Caco-2 (cell line): ENCODE results near the gene FILIP1. TPM values are rescaled to one million over a fixed set of nuclear protein-coding genes. Genes with fewer than 3 reads are reported as not detected.

Source experiments
- BruUV-seq: library from RNA; stranded (reverse); fragments of 400-500 nt; replicated peaks from 2 replicates; lab custom pipeline; 2021; lab: Mats Ljungman, UMichigan
- CTCF ChIA-PET: fragments of 300-600 bp; sonication (Branson Sonifier 250); formaldehyde crosslinking; loops from one replicate; lab custom pipeline; 2022; ENCODE audit warnings: antibody characterized with exemption; lab: Charles Lee
- POLR2A ChIA-PET: fragments of 300-600 bp; sonication (Branson Sonifier 250); formaldehyde crosslinking; loops from one replicate; lab custom pipeline; 2022; ENCODE audit warnings: antibody characterized with exemption; lab: Charles Lee
- DNase-seq, 2 experiments: peaks; one replicate each; pipeline versions ENCODE4 v3.0.0 to v3.0.0-alpha.2; 2020 to 2022
- H3K27me3 ChIP-seq: replicated peaks from 2 replicates; pipeline ENCODE4 v1.6.0; 2011; ENCODE audit warnings: low read length; ENCODE audit not compliant: control insufficient read depth, insufficient read depth
- H3K36me3 ChIP-seq: 2 replicates; pipeline ENCODE4 v1.5.1; 2011; ENCODE audit warnings: low read length; ENCODE audit not compliant: control insufficient read depth, insufficient read depth
- H3K4me1 ChIP-seq: fragments of 250-450 bp; sonication (Bioruptor Pico); 2 replicates; pipeline ENCODE4 v1.5.1; 2020; ENCODE audit warnings: mild to moderate bottlenecking
- H3K4me3 ChIP-seq: 2 replicates; pipeline ENCODE4 v1.5.1; 2011; ENCODE audit warnings: low read depth, mild to moderate bottlenecking, control low read depth, low read length
- H3K9me3 ChIP-seq: fragments of 250-450 bp; sonication (Bioruptor Pico); 2 replicates; pipeline ENCODE4 v1.5.1; 2020; ENCODE audit warnings: mild to moderate bottlenecking, moderate library complexity
- H3K27ac Mint-ChIP-seq: one replicate; pipeline ENCODE4 v1.8.0; 2022; ENCODE audit warnings: mixed read lengths; ENCODE audit not compliant: unreplicated experiment
- H3K27me3 Mint-ChIP-seq: one replicate; pipeline ENCODE4 v1.8.0; 2022; ENCODE audit warnings: mixed read lengths; ENCODE audit not compliant: insufficient read depth, unreplicated experiment
- H3K36me3 Mint-ChIP-seq: one replicate; pipeline ENCODE4 v1.8.0; 2022; ENCODE audit warnings: mild to moderate bottlenecking, mixed read lengths; ENCODE audit not compliant: insufficient read depth, unreplicated experiment
- H3K4me1 Mint-ChIP-seq: one replicate; pipeline ENCODE4 v1.8.0; 2022; ENCODE audit warnings: low read depth, mixed read lengths; ENCODE audit not compliant: unreplicated experiment
- H3K4me3 Mint-ChIP-seq: one replicate; pipeline ENCODE4 v1.8.0; 2022; ENCODE audit warnings: mild to moderate bottlenecking, moderate library complexity, mixed read lengths; ENCODE audit not compliant: unreplicated experiment
- H3K9me3 Mint-ChIP-seq: one replicate; pipeline ENCODE4 v1.8.0; 2022; ENCODE audit warnings: mixed read lengths; ENCODE audit not compliant: unreplicated experiment
- CTCF ChIP-seq, 2 experiments: fragments of 200-600 bp in 1 of 2; IDR thresholded peaks; 1 replicate in 1 of 2; 2 replicates in 1 of 2; pipeline versions ENCODE4 v1.5.1 to v1.8.0; 2011 to 2022; ENCODE audit warnings: antibody characterized with exemption in 1 of 2, control low read depth in 1 of 2, inconsistent platforms in 1 of 2, low read depth in 1 of 2, low read length in 1 of 2, mild to moderate bottlenecking in 1 of 2, moderate library complexity in 1 of 2; ENCODE audit not compliant: insufficient read depth in 1 of 2, severe bottlenecking in 1 of 2, unreplicated experiment in 1 of 2
- intact Hi-C: fragments of 100-400 bp; cut with micrococcal nuclease; formaldehyde crosslinking; loops from one replicate; pipeline ENCODE4 v1.10.0; 2022; ENCODE audit not compliant: unreplicated experiment
- total RNA-seq: library from RNA; stranded (reverse); gene quantifications from 2 replicates; pipeline ENCODE4 v1.2.3, GENCODE V29; 2022

FILIP1 gene
- total RNA-seq, 1 experiment from 2014 or later = 0.07 TPM

- H3K27me3 ChIP-seq = no peaks in the 10 kb centered on the region
- TF ChIP-seq CTCF (IDR thresholded peaks at IDR 0.05; ENCODE audit: insufficient read depth in 1 of 2, low read depth in 1 of 2, low read length in 1 of 2, severe bottlenecking in 1 of 2, unreplicated experiment in 1 of 2) = no peak
- DNase-seq = no peak
- Mint-ChIP-seq H3K36me3 (no peaks in the 10 kb centered on the region), H3K4me3 (no peak overlapping the region), H3K4me1 (no peaks in the 10 kb centered on the region), H3K27ac (no peak overlapping the region), H3K27me3 (peaks cover 2% of the 10 kb centered on the region), H3K9me3 (no peaks in the 10 kb centered on the region)
- H3K4me1 ChIP-seq = no peaks in the 10 kb centered on the region
- intact Hi-C loops = no loop called here
- BruUV-seq = no TSS peak
- ChIA-PET POLR2A (no interaction called here), CTCF (no interaction called here)
- no peaks in the 10 kb centered on the region for H3K36me3 ChIP-seq
- no peak overlapping the region for H3K4me3 ChIP-seq
- H3K9me3 ChIP-seq = peaks cover 3% of the 10 kb centered on the region; the same call in 1 of the 2 replicates
These were observed 73.6 kb downstream of the FILIP1 start for GRCh38 chr6:75419980-75420379.

- H3K36me3 ChIP-seq = no peaks in the 10 kb centered on the region
- no peak for TF ChIP-seq CTCF (IDR thresholded peaks at IDR 0.05; ENCODE audit: insufficient read depth in 1 of 2, low read depth in 1 of 2, low read length in 1 of 2, severe bottlenecking in 1 of 2, unreplicated experiment in 1 of 2)
- ChIA-PET CTCF (no interaction called here), POLR2A (no interaction called here)
- H3K9me3 Mint-ChIP-seq = no peaks in the 10 kb centered on the region
- H3K27me3 Mint-ChIP-seq = peaks cover 2% of the 10 kb centered on the region
- no peaks in the 10 kb centered on the region for H3K36me3 Mint-ChIP-seq
- no TSS peak for BruUV-seq
- H3K27ac Mint-ChIP-seq = no peak overlapping the region
- no peaks in the 10 kb centered on the region for H3K27me3 ChIP-seq
- H3K4me3 Mint-ChIP-seq = no peak overlapping the region
- no peak overlapping the region for H3K4me3 ChIP-seq
- DNase-seq = no peak
- peaks cover 3% of the 10 kb centered on the region; the same call in 1 of the 2 replicates for H3K9me3 ChIP-seq
- no peaks in the 10 kb centered on the region for H3K4me1 ChIP-seq
- intact Hi-C loops = no loop called here
- H3K4me1 Mint-ChIP-seq = no peaks in the 10 kb centered on the region
These were observed 74.2 kb downstream of the FILIP1 start for GRCh38 chr6:75419416-75419815.

GRCh38 chr6:75418233-75418632, 75.4 kb downstream of the FILIP1 start:
- TF ChIP-seq CTCF (IDR thresholded peaks at IDR 0.05; ENCODE audit: insufficient read depth in 1 of 2, low read depth in 1 of 2, low read length in 1 of 2, severe bottlenecking in 1 of 2, unreplicated experiment in 1 of 2) = no peak
- no peaks in the 10 kb centered on the region for H3K36me3 Mint-ChIP-seq
- DNase-seq = no peak
- Histone ChIP-seq H3K4me1 (peaks cover 4% of the 10 kb centered on the region; the same call in 1 of the 2 replicates), H3K27me3 (no peaks in the 10 kb centered on the region), H3K4me3 (no peak overlapping the region), H3K36me3 (no peaks in the 10 kb centered on the region), H3K9me3 (peaks cover 3% of the 10 kb centered on the region; the same call in 1 of the 2 replicates)
- peaks cover 2% of the 10 kb centered on the region for H3K27me3 Mint-ChIP-seq
- no TSS peak for BruUV-seq
- H3K9me3 Mint-ChIP-seq = no peaks in the 10 kb centered on the region
- intact Hi-C loops = no loop called here
- ChIA-PET CTCF (no interaction called here), POLR2A (no interaction called here)
- no peak overlapping the region for H3K4me3 Mint-ChIP-seq
- H3K4me1 Mint-ChIP-seq = peaks cover 5% of the 10 kb centered on the region
- no peak overlapping the region for H3K27ac Mint-ChIP-seq
